SH-SY5Y (cell line): Measurements from ENCODE around the gene SUCLA2.

ENCODE experiments used
- GATA2 ChIP-seq: IDR thresholded peaks from 2 replicates; pipeline ENCODE4 v1.6.1; 2011; ENCODE audit warnings: mild to moderate bottlenecking, low read depth, low read length
- GATA3 ChIP-seq: IDR thresholded peaks from 2 replicates; pipeline ENCODE4 v1.6.1; 2011; ENCODE audit warnings: low read depth, mild to moderate bottlenecking, low read length, moderate library complexity

DNA sequence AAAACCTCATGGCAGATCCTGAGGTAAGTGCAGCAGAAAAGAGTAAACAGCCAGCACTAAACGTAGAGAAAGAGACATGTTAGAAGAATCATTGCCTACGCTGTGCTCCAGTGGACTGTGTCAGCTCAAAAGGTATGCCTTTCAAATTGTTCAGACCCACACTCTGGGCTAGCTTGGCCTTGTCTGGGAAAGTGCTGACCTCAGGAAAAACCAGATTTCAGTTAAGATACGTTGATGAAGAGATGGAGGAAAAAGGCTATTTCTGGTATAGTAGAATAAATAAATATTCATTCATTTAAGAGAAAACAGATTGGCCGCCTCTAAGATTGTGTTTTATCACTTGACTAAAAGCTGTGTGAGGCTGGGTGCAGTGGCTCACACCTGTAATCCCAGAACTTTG is 9.6 kb upstream of the SUCLA2 start:
- TF ChIP-seq GATA2 (no peak), GATA3 (no peak)
